Measurements from ENCODE around the gene AGAP1. TPM values are rescaled to one million over a fixed set of nuclear protein-coding genes. Genes with fewer than 3 reads are reported as not detected.

AGAP1 gene
- total RNA-seq, 1 donor = 10.8 TPM

DNA sequence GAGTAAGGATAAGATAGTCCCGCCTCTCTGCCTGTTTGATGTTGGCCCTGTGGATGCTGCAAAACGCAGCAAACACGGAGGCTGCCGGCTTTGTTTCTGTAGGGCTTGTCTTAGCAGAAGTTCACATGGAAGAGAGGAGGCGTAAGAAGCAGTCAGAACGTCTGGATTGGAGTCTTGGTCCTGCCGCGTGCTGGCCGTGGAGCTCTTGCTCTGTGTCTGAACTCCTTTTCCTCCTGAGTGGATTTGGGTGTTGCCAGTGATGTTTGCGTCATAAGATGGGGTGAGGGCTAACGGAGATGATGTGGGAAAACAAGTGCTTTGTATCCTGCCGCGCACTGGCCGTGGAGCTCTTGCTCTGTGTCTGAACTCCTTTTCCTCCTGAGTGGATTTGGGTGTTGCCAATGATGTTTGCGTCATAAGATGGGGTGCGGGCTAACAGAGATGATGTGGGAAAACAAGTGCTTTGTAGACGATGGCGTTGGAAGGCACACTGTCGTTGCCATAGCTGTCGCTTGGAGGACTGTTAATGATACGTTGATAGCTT is 240.9 kb downstream of the AGAP1 start:
- DNase-seq (ENCODE audit: low read depth) = no peak
- H3K4me3 ChIP-seq (ENCODE audit: low read depth, low read length) = no peak overlapping the region
- TF ChIP-seq, protein P1, sequence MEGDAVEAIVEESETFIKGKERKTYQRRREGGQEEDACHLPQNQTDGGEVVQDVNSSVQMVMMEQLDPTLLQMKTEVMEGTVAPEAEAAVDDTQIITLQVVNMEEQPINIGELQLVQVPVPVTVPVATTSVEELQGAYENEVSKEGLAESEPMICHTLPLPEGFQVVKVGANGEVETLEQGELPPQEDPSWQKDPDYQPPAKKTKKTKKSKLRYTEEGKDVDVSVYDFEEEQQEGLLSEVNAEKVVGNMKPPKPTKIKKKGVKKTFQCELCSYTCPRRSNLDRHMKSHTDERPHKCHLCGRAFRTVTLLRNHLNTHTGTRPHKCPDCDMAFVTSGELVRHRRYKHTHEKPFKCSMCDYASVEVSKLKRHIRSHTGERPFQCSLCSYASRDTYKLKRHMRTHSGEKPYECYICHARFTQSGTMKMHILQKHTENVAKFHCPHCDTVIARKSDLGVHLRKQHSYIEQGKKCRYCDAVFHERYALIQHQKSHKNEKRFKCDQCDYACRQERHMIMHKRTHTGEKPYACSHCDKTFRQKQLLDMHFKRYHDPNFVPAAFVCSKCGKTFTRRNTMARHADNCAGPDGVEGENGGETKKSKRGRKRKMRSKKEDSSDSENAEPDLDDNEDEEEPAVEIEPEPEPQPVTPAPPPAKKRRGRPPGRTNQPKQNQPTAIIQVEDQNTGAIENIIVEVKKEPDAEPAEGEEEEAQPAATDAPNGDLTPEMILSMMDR (IDR thresholded peaks at IDR 0.05; ENCODE audit: insufficient read depth, low read depth, low read length) = no peak

GRCh38 chr2:235737396-235737795 is 243.6 kb downstream of the AGAP1 start:
- TF ChIP-seq, protein P1 (IDR thresholded peaks at IDR 0.05; ENCODE audit: insufficient read depth, low read depth, low read length) = no peak

DNA sequence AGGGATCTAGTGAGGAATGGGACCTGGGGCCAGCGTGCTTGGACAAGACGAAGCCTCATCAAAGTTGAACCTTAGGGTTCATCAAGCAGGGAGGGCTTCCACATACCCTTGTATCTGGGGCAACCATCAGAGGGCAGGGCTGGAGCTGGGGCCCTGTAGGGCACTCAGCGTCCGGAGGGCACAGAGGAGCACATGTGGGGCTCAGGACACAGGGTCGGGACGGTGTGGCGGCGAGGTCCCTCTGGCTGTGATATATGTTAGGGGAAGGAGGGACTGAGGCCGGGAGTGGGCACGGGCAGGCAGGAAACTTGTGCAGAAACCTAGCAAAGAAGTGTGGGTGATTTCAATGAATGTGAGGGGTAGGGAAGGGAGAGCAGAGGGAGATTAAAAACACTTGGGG is 244.0 kb downstream of the AGAP1 start:
- DNase-seq (ENCODE audit: low read depth) = no peak
- TF ChIP-seq, protein P1 (IDR thresholded peaks at IDR 0.05; ENCODE audit: insufficient read depth, low read depth, low read length) = no peak
- H3K4me3 ChIP-seq (ENCODE audit: low read depth, low read length) = no peak overlapping the region

More at GRCh38 chr2:235737396-235737795, 243.6 kb downstream of the AGAP1 start:
- no peak for DNase-seq (ENCODE audit: low read depth)
- H3K4me3 ChIP-seq (ENCODE audit: low read depth, low read length) = no peak overlapping the region

- no peak overlapping the region for H3K4me3 ChIP-seq (ENCODE audit: low read depth, low read length)
- TF ChIP-seq, protein P1 (IDR thresholded peaks at IDR 0.05; ENCODE audit: insufficient read depth, low read depth, low read length) = no peak
Observed at GRCh38 chr2:235739704-235740415, 246.0 kb downstream of the AGAP1 start.

GRCh38 chr2:235740821-235741220 is 247.0 kb downstream of the AGAP1 start:
- no peak overlapping the region for H3K4me3 ChIP-seq (ENCODE audit: low read depth, low read length)
- TF ChIP-seq, protein P1 (IDR thresholded peaks at IDR 0.05; ENCODE audit: insufficient read depth, low read depth, low read length) = peak; percentile 27
- DNase-seq (ENCODE audit: low read depth) = no peak

More at GRCh38 chr2:235739704-235740415, 246.0 kb downstream of the AGAP1 start:
- DNase-seq (ENCODE audit: low read depth) = no peak

GRCh38 chr2:235744161-235744560 is 250.3 kb downstream of the AGAP1 start:
- no peak overlapping the region for H3K4me3 ChIP-seq (ENCODE audit: low read depth, low read length)
- TF ChIP-seq, protein P1 (IDR thresholded peaks at IDR 0.05; ENCODE audit: insufficient read depth, low read depth, low read length) = no peak
- DNase-seq (ENCODE audit: low read depth) = no peak

All from fibroblast of villous mesenchyme (primary cell).